ENCODE data around the gene GNAT1.
"Not testable (repeated sequence)": the region's sequence is repeated elsewhere in the genome, so short reads cannot be mapped to it uniquely, and the experiment has no call there.

The GNAT1 gene

GRCh38 chr3:50205413-50206276 lies 14.2 kb downstream of the GNAT1 start:
- ChIA-PET CTCF (interaction anchor here (1.0 to 33.1 kb wide), 4 partner anchors 17 to 69 kb away, joined by 3 to 1029 read pairs (median 185); partner anchors contain the start of gene GNAT1), POLR2A (no interaction called here)
- DNase-seq (ENCODE audit: low read depth, low spot score), result no peak
- TF ChIP-seq CTCF (IDR thresholded peaks at IDR 0.05; ENCODE audit: insufficient read depth, low read length, missing control alignments), result no peak
- H3K4me3 ChIP-seq (ENCODE audit: low read depth, low read length), result peak overlapping the region; percentile 39

GRCh38 chr3:50207359-50208042 lies 16.1 kb downstream of the GNAT1 start:
- CTCF ChIA-PET, result interaction anchor here (0.6 to 33.1 kb wide), 5 partner anchors 16 to 87 kb away, joined by 3 to 1029 read pairs (median 3); partner anchors contain the start of gene GNAT1
- no peak overlapping the region for H3K4me3 ChIP-seq (ENCODE audit: low read depth, low read length)
- DNase-seq (ENCODE audit: low read depth, low spot score), result no peak
- POLR2A ChIA-PET, result no interaction called here
- no peak for TF ChIP-seq CTCF (IDR thresholded peaks at IDR 0.05; ENCODE audit: insufficient read depth, low read length, missing control alignments)

- ChIA-PET POLR2A (no interaction called here), CTCF (interaction anchor here (1.1 to 33.1 kb wide), 4 partner anchors 14 to 86 kb away, joined by 3 to 1029 read pairs (median 185); partner anchors contain the start of gene GNAT1)
- TF ChIP-seq CTCF (IDR thresholded peaks at IDR 0.05; ENCODE audit: insufficient read depth, low read length, missing control alignments), result no peak
These were observed 17.4 kb downstream of the GNAT1 start for GRCh38 chr3:50208677-50209344.

GRCh38 chr3:50210176-50210509 lies 18.7 kb downstream of the GNAT1 start:
- H3K4me3 ChIP-seq (ENCODE audit: low read depth, low read length), result no peak overlapping the region
- ChIA-PET CTCF (interaction anchor here (1.1 to 33.1 kb wide), 5 partner anchors 12 to 89 kb away, joined by 3 to 1029 read pairs (median 6); partner anchors contain the start of gene GNAT1), POLR2A (interaction anchor here (0.7 kb wide), 1 partner anchor 26 kb away, joined by 3 read pairs; the partner anchor contains the start of gene GNAI2)
- no peak for TF ChIP-seq CTCF (IDR thresholded peaks at IDR 0.05; ENCODE audit: insufficient read depth, low read length, missing control alignments)
- DNase-seq (ENCODE audit: low read depth, low spot score), result no peak

More at GRCh38 chr3:50208677-50209344, 17.4 kb downstream of the GNAT1 start:
- no peak overlapping the region for H3K4me3 ChIP-seq (ENCODE audit: low read depth, low read length)
- DNase-seq (ENCODE audit: low read depth, low spot score), result no peak

- CTCF ChIA-PET, result interaction anchor here (1.1 to 33.1 kb wide), 6 partner anchors 12 to 90 kb away, joined by 3 to 1029 read pairs (median 5); partner anchors contain the start of gene GNAT1
- DNase-seq (ENCODE audit: low read depth, low spot score), result no peak
- POLR2A ChIA-PET, result interaction anchor here (0.7 kb wide), 1 partner anchor 25 kb away, joined by 3 read pairs; the partner anchor contains the start of gene GNAI2
- TF ChIP-seq CTCF (IDR thresholded peaks at IDR 0.05; ENCODE audit: insufficient read depth, low read length, missing control alignments), result no peak
- no peak overlapping the region for H3K4me3 ChIP-seq (ENCODE audit: low read depth, low read length)
These were observed 19.3 kb downstream of the GNAT1 start for GRCh38 chr3:50210510-50211367.

- POLR2A ChIA-PET; H3K4me3 ChIP-seq (ENCODE audit: low read depth, low read length); DNase-seq (ENCODE audit: low read depth, low spot score): not testable (repeated sequence)
- CTCF ChIA-PET, result interaction anchor here (1.1 to 33.1 kb wide), 5 partner anchors 8 to 91 kb away, joined by 3 to 1029 read pairs (median 10); partner anchors contain the start of gene GNAT1
These were observed 19.9 kb downstream of the GNAT1 start for GRCh38 chr3:50211368-50211717.
